Natural killer cell (primary cell): ENCODE measurements around the gene SUSD5. TPM values are rescaled to one million over a fixed set of nuclear protein-coding genes. Genes with fewer than 3 reads are reported as not detected.

Experiments used
- ATAC-seq, 3 donors: fragments of 150-1000 bp in 2 of 3; fragments of 200-7000 bp in 1 of 3; cut with Tn5 transposase; 1 replicate in 1 of 3; 2 replicates in 2 of 3; pipeline ENCODE4 v1.10.0; 2021; ENCODE audit warnings: mild to moderate bottlenecking in 2 of 3, moderate library complexity in 2 of 3
- DNase-seq, 2 donors: peaks; one replicate each; pipeline versions ENCODE4 v3.0.0 to v3.0.0-alpha.2; 2013 to 2021; ENCODE audit warnings: mixed read lengths in 1 of 2
- H3K27ac ChIP-seq: one replicate; pipeline ENCODE4 v1.5.1; 2013; ENCODE audit warnings: mild to moderate bottlenecking, low read length
- H3K27me3 ChIP-seq: one replicate; pipeline ENCODE4 v1.6.1; 2013; ENCODE audit warnings: low read length; ENCODE audit not compliant: control insufficient read depth, insufficient read depth
- H3K36me3 ChIP-seq: one replicate; pipeline ENCODE4 v1.6.1; 2013; ENCODE audit warnings: low read length; ENCODE audit not compliant: control insufficient read depth, insufficient read depth
- H3K4me1 ChIP-seq: one replicate; pipeline ENCODE4 v1.6.1; 2013; ENCODE audit warnings: low read length; ENCODE audit not compliant: control insufficient read depth, insufficient read depth
- H3K4me3 ChIP-seq: one replicate; pipeline ENCODE4 v1.5.1; 2013; ENCODE audit warnings: low read length
- H3K9me3 ChIP-seq: one replicate; pipeline ENCODE4 v1.6.1; 2013; ENCODE audit warnings: low read length; ENCODE audit not compliant: control insufficient read depth, insufficient read depth
- H3K27ac Mint-ChIP-seq, 2 donors: one replicate each; pipeline ENCODE4 v1.8.0; 2022; ENCODE audit warnings: mild to moderate bottlenecking in 2 of 2, mixed read lengths in 2 of 2, moderate library complexity in 1 of 2
- H3K27me3 Mint-ChIP-seq, 2 donors: one replicate each; pipeline ENCODE4 v1.8.0; 2022; ENCODE audit warnings: low read depth in 2 of 2, mixed read lengths in 2 of 2
- H3K36me3 Mint-ChIP-seq: one replicate; pipeline ENCODE4 v1.8.0; 2022; ENCODE audit warnings: mixed read lengths
- H3K4me1 Mint-ChIP-seq, 2 donors: one replicate each; pipeline ENCODE4 v1.8.0; 2022; ENCODE audit warnings: mixed read lengths in 2 of 2
- H3K4me3 Mint-ChIP-seq: one replicate; pipeline ENCODE4 v1.8.0; 2022; ENCODE audit warnings: mild to moderate bottlenecking, moderate library complexity, mixed read lengths
- H3K9me3 Mint-ChIP-seq, 2 donors: one replicate each; pipeline ENCODE4 v1.8.0; 2022; ENCODE audit warnings: mixed read lengths in 2 of 2
- CTCF ChIP-seq: fragments of 200-600 bp; IDR thresholded peaks from one replicate; pipeline ENCODE4 v1.8.0; 2022; ENCODE audit warnings: antibody characterized with exemption
- whole genome bisulfite sequencing: methylation state at CpG from one replicate; pipeline ENCODE4 v1.1.7; 2013; ENCODE audit warnings: missing lambda C conversion rate; ENCODE audit not compliant: insufficient coverage; 5-methylcytosine and 5-hydroxymethylcytosine counted together
- intact Hi-C: fragments of 100-400 bp; cut with micrococcal nuclease; formaldehyde crosslinking; loops from one replicate; pipeline ENCODE4 v1.14.2; 2022
- total RNA-seq, 4 donors: library from RNA; stranded (reverse); fragments of 120-200 nt in 1 of 4; gene quantifications; one replicate each; pipeline versions ENCODE4 v1.2.3 to v1.2.4, GENCODE V29; 2013 to 2022

SUSD5 gene
- total RNA-seq, 3 donors from 2014 or later (not counting 1 experiment from before 2014, with no cell fraction given) = not detected

- Histone ChIP-seq H3K4me1 (no peaks in the 10 kb centered on the region), H3K27ac (no peak overlapping the region), H3K9me3 (no peaks in the 10 kb centered on the region), H3K27me3 (peaks cover 2% of the 10 kb centered on the region), H3K36me3 (no peaks in the 10 kb centered on the region), H3K4me3 (no peak overlapping the region)
- Mint-ChIP-seq H3K27ac (no peak overlapping the region), H3K27me3 (peaks cover 0 to 24% of the 10 kb centered on the region in 2 donors), H3K4me1 (no peaks in the 10 kb centered on the region), H3K36me3 (no peaks in the 10 kb centered on the region), H3K4me3 (no peak overlapping the region), H3K9me3 (no peaks in the 10 kb centered on the region)
- ATAC-seq (no peak), DNase-seq (no peak)
- intact Hi-C loops = no loop called here
- no peak for TF ChIP-seq CTCF
- 75% methylated on average over 1 of the region's 2 CpGs for WGBS
Measured at GRCh38 chr3:33236005-33236404, 17.4 kb upstream of the SUSD5 start.

- Histone ChIP-seq H3K27me3 (no peaks in the 10 kb centered on the region), H3K4me3 (no peak overlapping the region), H3K36me3 (no peaks in the 10 kb centered on the region), H3K4me1 (no peaks in the 10 kb centered on the region), H3K27ac (no peak overlapping the region), H3K9me3 (no peaks in the 10 kb centered on the region)
- intact Hi-C loops = no loop called here
- H3K27me3 Mint-ChIP-seq = peaks cover 3 to 6% of the 10 kb centered on the region in 2 donors
- H3K4me3 Mint-ChIP-seq = no peak overlapping the region
- no peak for ATAC-seq
- no peak for DNase-seq
- H3K9me3 Mint-ChIP-seq = peaks cover 0 to 2% of the 10 kb centered on the region in 2 donors
- no peaks in the 10 kb centered on the region for H3K36me3 Mint-ChIP-seq
- TF ChIP-seq CTCF = no peak
- no peak overlapping the region for H3K27ac Mint-ChIP-seq
- no peaks in the 10 kb centered on the region for H3K4me1 Mint-ChIP-seq
- WGBS = 94% methylated on average over 1 of the region's 1 CpG
Measured at GRCh38 chr3:33233884-33234283, 15.3 kb upstream of the SUSD5 start.

- no peaks in the 10 kb centered on the region for H3K36me3 Mint-ChIP-seq
- Histone ChIP-seq H3K4me3 (no peak overlapping the region), H3K4me1 (no peaks in the 10 kb centered on the region), H3K27me3 (no peaks in the 10 kb centered on the region), H3K9me3 (no peaks in the 10 kb centered on the region), H3K27ac (no peak overlapping the region), H3K36me3 (no peaks in the 10 kb centered on the region)
- H3K9me3 Mint-ChIP-seq = peaks cover 0 to 2% of the 10 kb centered on the region in 2 donors
- no peak for TF ChIP-seq CTCF
- H3K4me1 Mint-ChIP-seq = no peaks in the 10 kb centered on the region
- DNase-seq (no peak), ATAC-seq (no peak)
- no peak overlapping the region for H3K4me3 Mint-ChIP-seq
- WGBS = 68% methylated on average over 5 of the region's 5 CpGs
- H3K27ac Mint-ChIP-seq = no peak overlapping the region
- intact Hi-C loops = no loop called here
- H3K27me3 Mint-ChIP-seq = peaks cover 0 to 3% of the 10 kb centered on the region in 2 donors
Measured at GRCh38 chr3:33231756-33232465, 13.3 kb upstream of the SUSD5 start.

GRCh38 chr3:33229947-33230346 lies 11.3 kb upstream of the SUSD5 start:
- TF ChIP-seq CTCF = no peak
- H3K27me3 ChIP-seq = no peaks in the 10 kb centered on the region
- Mint-ChIP-seq H3K36me3 (no peaks in the 10 kb centered on the region), H3K4me3 (no peak overlapping the region), H3K27me3 (peaks cover 0 to 3% of the 10 kb centered on the region in 2 donors), H3K4me1 (no peaks in the 10 kb centered on the region), H3K27ac (no peak overlapping the region), H3K9me3 (peaks cover 0 to 2% of the 10 kb centered on the region in 2 donors)
- ATAC-seq = no peak
- H3K4me1 ChIP-seq = no peaks in the 10 kb centered on the region
- H3K36me3 ChIP-seq = no peaks in the 10 kb centered on the region
- intact Hi-C loops = no loop called here
- DNase-seq = no peak
- no peak overlapping the region for H3K4me3 ChIP-seq
- no peaks in the 10 kb centered on the region for H3K9me3 ChIP-seq
- no peak overlapping the region for H3K27ac ChIP-seq
- WGBS = 73% methylated on average over 5 of the region's 5 CpGs
